ENCODE measurements around the gene ZNRF1. TPM values are rescaled to one million over a fixed set of nuclear protein-coding genes. Genes with fewer than 3 reads are reported as not detected.

The ZNRF1 gene
- total RNA-seq, 3 donors from 2014 or later (not counting 1 experiment from before 2014, with no cell fraction given): 2.4 to 5.1 (median 3.4) TPM

GRCh38 chr16:75096656-75097055 lies 97.8 kb downstream of the ZNRF1 start:
- Histone ChIP-seq H3K4me1 (ENCODE audit: control insufficient read depth, insufficient read depth, low read length) (peaks cover 29% of the 10 kb centered on the region), H3K4me3 (ENCODE audit: low read length) (no peak overlapping the region), H3K9me3 (ENCODE audit: control insufficient read depth, insufficient read depth, low read length) (no peaks in the 10 kb centered on the region), H3K27me3 (ENCODE audit: control insufficient read depth, insufficient read depth, low read length) (no peaks in the 10 kb centered on the region), H3K27ac (ENCODE audit: low read length) (no peak overlapping the region), H3K36me3 (ENCODE audit: control insufficient read depth, insufficient read depth, low read length) (no peaks in the 10 kb centered on the region)
- intact Hi-C loops (cut with micrococcal nuclease): no loop called here
- H3K4me3 Mint-ChIP-seq: no peak overlapping the region
- no peak overlapping the region for H3K27ac Mint-ChIP-seq
- H3K4me1 Mint-ChIP-seq: peaks cover 12 to 20% of the 10 kb centered on the region in 2 donors
- H3K27me3 Mint-ChIP-seq (ENCODE audit: low read depth in 2 of 2): no peaks in the 10 kb centered on the region
- no peak for ATAC-seq
- no peaks in the 10 kb centered on the region for H3K9me3 Mint-ChIP-seq
- no peaks in the 10 kb centered on the region for H3K36me3 Mint-ChIP-seq
- TF ChIP-seq CTCF (IDR thresholded peaks at IDR 0.05): no peak
- WGBS (ENCODE audit: insufficient coverage): 85% methylated on average over 5 of the region's 6 CpGs
- no peak for DNase-seq

GRCh38 chr16:75097191-75097761 lies 98.5 kb downstream of the ZNRF1 start:
- H3K4me1 Mint-ChIP-seq: peaks cover 12 to 20% of the 10 kb centered on the region in 2 donors

GRCh38 chr16:75097941-75098901 lies 99.4 kb downstream of the ZNRF1 start:
- H3K27me3 Mint-ChIP-seq (ENCODE audit: low read depth in 2 of 2): peaks cover 4 to 10% of the 10 kb centered on the region in 2 donors
- H3K9me3 Mint-ChIP-seq: no peaks in the 10 kb centered on the region
- no peak for TF ChIP-seq CTCF (IDR thresholded peaks at IDR 0.05)
- H3K4me3 ChIP-seq (ENCODE audit: low read length): no peak overlapping the region
- H3K4me1 Mint-ChIP-seq: peaks cover 12 to 20% of the 10 kb centered on the region in 2 donors
- H3K36me3 Mint-ChIP-seq: no peaks in the 10 kb centered on the region
- 78% methylated on average over 14 of the region's 15 CpGs for WGBS (ENCODE audit: insufficient coverage)
- intact Hi-C loops (cut with micrococcal nuclease): no loop called here
- DNase-seq (peak in 1 of 2 donors; percentile 87), ATAC-seq (peak; percentile 77 to 87 (median 83))
- H3K27ac Mint-ChIP-seq: no peak overlapping the region
- H3K36me3 ChIP-seq (ENCODE audit: control insufficient read depth, insufficient read depth, low read length): no peaks in the 10 kb centered on the region
- no peak overlapping the region for H3K27ac ChIP-seq (ENCODE audit: low read length)
- no peaks in the 10 kb centered on the region for H3K27me3 ChIP-seq (ENCODE audit: control insufficient read depth, insufficient read depth, low read length)
- no peak overlapping the region for H3K4me3 Mint-ChIP-seq
- H3K9me3 ChIP-seq (ENCODE audit: control insufficient read depth, insufficient read depth, low read length): no peaks in the 10 kb centered on the region
- peaks cover 29% of the 10 kb centered on the region for H3K4me1 ChIP-seq (ENCODE audit: control insufficient read depth, insufficient read depth, low read length)

More at GRCh38 chr16:75097191-75097761, 98.5 kb downstream of the ZNRF1 start:
- Histone ChIP-seq H3K4me1 (ENCODE audit: control insufficient read depth, insufficient read depth, low read length) (peaks cover 29% of the 10 kb centered on the region), H3K27ac (ENCODE audit: low read length) (no peak overlapping the region), H3K27me3 (ENCODE audit: control insufficient read depth, insufficient read depth, low read length) (no peaks in the 10 kb centered on the region), H3K9me3 (ENCODE audit: control insufficient read depth, insufficient read depth, low read length) (no peaks in the 10 kb centered on the region), H3K36me3 (ENCODE audit: control insufficient read depth, insufficient read depth, low read length) (no peaks in the 10 kb centered on the region), H3K4me3 (ENCODE audit: low read length) (no peak overlapping the region)
- WGBS (ENCODE audit: insufficient coverage): 89% methylated on average over 10 of the region's 10 CpGs
- H3K36me3 Mint-ChIP-seq: no peaks in the 10 kb centered on the region
- no peak for TF ChIP-seq CTCF (IDR thresholded peaks at IDR 0.05)
- no peak overlapping the region for H3K4me3 Mint-ChIP-seq
- DNase-seq (no peak), ATAC-seq (no peak)
- intact Hi-C loops (cut with micrococcal nuclease): no loop called here
- H3K27me3 Mint-ChIP-seq (ENCODE audit: low read depth in 2 of 2): peaks cover 0 to under 1% of the 10 kb centered on the region in 2 donors
- no peak overlapping the region for H3K27ac Mint-ChIP-seq
- H3K9me3 Mint-ChIP-seq: no peaks in the 10 kb centered on the region
